Esophagus muscularis mucosa (tissue), 3 donors: ENCODE measurements around the gene DOCK2.

ENCODE experiments used
- POLR2AphosphoS5 ChIP-seq, 2 donors: sonication (generic); formaldehyde crosslinking; IDR thresholded peaks; one replicate each; pipeline ENCODE4 v1.6.1; 2017; ENCODE audit warnings: antibody characterized with exemption in 2 of 2
- TF ChIP-seq, protein P1 (sequence below), 3 experiments: fragments of 200-600 bp in 2 of 3; fragments of 450-650 bp in 1 of 3; sonication (generic) in 2 of 3; IDR thresholded peaks; one replicate each; pipeline ENCODE4 v1.5.1; 2017 to 2019; ENCODE audit warnings: antibody characterized with exemption in 3 of 3, mild to moderate bottlenecking in 2 of 3, moderate library complexity in 1 of 3

DNA sequence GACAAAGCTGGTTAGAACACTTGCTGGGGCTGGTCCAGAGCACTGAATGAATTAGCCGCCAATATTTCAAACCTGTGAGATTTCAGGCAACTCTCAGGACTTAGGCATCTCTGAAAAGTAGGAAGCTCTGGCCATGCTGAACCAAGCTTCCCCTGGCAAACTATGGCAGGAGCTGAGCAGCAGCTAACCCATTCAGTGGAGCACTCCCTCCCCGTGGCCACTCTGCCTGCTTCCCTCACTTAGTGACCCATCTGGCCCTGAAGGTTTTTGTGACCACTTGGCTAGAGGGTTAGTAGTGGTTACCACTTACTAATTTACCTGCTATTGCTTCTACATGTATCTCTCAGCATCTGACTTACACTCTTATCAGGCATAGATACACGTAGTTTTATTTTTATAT, 494.2 kb downstream of the DOCK2 start:
- TF ChIP-seq, protein P1, sequence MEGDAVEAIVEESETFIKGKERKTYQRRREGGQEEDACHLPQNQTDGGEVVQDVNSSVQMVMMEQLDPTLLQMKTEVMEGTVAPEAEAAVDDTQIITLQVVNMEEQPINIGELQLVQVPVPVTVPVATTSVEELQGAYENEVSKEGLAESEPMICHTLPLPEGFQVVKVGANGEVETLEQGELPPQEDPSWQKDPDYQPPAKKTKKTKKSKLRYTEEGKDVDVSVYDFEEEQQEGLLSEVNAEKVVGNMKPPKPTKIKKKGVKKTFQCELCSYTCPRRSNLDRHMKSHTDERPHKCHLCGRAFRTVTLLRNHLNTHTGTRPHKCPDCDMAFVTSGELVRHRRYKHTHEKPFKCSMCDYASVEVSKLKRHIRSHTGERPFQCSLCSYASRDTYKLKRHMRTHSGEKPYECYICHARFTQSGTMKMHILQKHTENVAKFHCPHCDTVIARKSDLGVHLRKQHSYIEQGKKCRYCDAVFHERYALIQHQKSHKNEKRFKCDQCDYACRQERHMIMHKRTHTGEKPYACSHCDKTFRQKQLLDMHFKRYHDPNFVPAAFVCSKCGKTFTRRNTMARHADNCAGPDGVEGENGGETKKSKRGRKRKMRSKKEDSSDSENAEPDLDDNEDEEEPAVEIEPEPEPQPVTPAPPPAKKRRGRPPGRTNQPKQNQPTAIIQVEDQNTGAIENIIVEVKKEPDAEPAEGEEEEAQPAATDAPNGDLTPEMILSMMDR (IDR thresholded peaks at IDR 0.05): no peak
- TF ChIP-seq POLR2AphosphoS5 (IDR thresholded peaks at IDR 0.05): no peak
